Stimulated activated CD4-positive, alpha-beta T cell treated with anti-CD3 and anti-CD28 coated beads, Interleukin-4, amount 100 ng/mL, for 24 hours (primary cell): ENCODE data around the gene SCARB1.
"Not testable (repeated sequence)": the region's sequence is repeated elsewhere in the genome, so short reads cannot be mapped to it uniquely, and the experiment has no call there.

ENCODE experiments used
- DNase-seq: peaks from one replicate; pipeline ENCODE4 v3.0.0-alpha.2; 2020

SCARB1 gene

DNA sequence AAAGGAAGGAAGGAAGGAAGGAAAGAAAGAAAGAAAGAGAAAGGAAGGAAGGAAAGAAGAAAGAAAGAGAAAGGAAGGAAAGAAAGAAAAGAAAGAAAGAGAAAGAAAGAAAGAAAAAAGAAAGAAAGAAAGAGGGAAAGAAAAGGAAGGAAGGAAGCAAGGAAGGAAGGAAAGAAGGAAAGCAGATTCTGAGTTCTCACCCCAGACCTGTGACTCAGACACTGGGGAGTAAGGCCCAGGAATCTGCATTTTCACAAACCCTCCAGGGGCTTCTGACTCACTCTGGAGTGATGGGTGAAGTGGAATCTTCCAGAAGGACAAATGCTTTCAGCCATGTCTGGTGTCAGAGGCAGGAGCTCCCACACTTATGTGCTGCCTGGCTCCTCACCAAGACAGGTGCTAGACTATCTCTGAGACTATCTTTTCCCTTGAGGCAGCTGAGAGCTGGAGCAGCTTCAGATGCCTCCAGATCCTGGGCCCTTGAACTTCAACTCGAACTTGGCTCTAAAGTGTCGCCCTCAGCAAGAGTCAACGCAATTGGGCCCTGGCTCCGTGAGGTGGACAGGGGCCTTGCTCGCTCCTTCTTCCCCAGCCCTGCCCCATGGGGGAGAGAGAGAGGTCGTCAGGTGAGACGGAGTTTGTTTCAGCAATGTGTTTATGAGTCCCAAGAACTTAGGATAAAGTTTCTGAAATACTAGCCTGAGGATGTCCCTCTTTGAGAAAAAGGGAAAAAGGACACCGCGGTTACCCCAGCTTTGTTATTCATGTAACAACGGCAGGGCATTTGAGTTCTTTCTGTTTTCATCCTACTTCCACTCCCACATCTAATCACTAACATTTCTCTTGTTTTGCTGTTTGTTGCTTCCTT lies 19.8 kb upstream of the SCARB1 start:
- no peak for DNase-seq

- no peak for DNase-seq
Observed at GRCh38 chr12:124881123-124881522, 17.5 kb upstream of the SCARB1 start.

DNA sequence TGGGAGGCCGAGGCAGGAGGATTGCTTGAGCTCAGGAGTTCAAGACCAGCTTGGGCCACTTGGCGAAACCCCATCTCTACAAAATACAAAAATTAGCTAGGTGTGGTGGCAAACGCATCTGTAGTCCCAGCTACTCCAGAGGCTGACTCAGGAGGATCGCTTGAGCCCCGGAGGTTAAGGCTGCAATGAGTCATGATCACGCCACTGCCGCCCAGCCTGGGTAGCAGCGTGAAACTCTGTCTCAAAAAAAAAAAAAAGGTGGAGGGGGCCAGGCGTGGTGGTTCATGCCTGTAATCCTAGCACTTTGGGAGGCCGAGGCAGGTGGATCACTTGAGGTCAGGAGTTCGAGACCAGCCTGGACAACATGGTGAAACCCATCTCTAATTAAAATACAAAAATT lies 16.7 kb upstream of the SCARB1 start:
- not testable (repeated sequence) for DNase-seq

DNA sequence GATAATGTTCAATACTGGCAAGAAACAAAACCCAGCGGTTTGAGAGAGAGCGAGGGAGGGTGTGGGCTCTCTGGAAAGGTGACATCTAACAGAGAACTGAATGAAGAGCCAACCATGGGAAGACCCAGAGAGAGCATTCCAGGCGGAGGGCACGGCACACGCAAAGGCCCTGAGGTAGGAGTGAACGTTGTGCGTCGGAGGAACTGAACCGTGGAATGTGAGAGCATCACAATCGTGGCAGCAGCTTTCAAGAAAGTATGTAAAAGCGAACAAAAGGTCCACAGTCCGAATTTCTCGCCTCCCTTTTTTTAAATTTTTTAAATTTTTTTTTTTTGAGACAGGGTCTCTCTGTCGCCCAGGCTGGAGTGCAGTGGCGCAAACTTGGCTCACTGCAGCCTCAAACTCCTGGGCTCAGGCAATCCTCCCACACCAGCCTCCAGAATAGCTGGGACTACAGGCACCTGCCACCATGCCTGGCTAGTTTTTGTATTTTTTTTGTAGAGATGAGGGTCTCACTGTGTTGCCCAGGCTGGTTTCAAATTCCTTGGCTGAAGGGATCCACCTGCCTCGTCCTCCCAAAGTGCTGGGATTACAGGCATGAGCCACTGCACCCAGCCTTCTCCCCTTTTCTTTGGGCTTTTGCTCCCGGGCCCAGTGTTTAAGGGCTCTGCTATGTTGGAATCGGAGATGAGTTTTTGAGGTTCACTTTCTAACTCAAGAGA lies 15.3 kb upstream of the SCARB1 start:
- no peak for DNase-seq

- no peak for DNase-seq
Observed at GRCh38 chr12:124877423-124877822, 13.8 kb upstream of the SCARB1 start.

DNA sequence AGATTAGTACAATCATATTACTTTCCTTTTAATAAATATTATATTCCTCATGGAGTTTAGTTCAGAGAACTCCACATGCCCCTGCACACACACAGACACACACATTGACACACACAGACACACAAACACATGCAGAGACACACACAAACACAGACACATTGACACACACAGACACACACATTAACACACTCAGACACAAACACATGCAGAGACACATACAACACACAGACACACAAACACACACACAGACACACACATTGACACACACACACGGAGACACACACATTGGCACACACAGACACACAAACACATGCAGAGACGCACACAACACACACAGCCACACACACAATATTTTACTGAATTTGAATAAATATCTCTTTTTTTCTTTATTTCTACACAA lies 12.5 kb upstream of the SCARB1 start:
- DNase-seq = no peak

DNA sequence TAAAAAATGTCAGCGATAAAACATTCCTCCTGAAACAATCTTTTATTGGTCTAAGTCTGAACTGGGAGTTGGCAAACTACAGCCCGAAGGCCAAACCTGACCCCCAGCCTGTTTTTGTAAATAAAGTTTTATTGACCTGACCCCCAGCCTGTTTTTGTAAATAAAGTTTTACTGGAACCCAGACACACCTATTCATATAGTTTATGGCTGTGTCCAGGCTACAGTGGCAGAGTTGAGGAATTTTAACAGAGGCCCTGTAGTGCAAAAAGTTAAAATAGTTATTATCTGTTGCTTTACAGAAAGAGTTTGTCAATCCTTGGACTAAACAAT lies 12.1 kb upstream of the SCARB1 start:
- DNase-seq = no peak

DNA sequence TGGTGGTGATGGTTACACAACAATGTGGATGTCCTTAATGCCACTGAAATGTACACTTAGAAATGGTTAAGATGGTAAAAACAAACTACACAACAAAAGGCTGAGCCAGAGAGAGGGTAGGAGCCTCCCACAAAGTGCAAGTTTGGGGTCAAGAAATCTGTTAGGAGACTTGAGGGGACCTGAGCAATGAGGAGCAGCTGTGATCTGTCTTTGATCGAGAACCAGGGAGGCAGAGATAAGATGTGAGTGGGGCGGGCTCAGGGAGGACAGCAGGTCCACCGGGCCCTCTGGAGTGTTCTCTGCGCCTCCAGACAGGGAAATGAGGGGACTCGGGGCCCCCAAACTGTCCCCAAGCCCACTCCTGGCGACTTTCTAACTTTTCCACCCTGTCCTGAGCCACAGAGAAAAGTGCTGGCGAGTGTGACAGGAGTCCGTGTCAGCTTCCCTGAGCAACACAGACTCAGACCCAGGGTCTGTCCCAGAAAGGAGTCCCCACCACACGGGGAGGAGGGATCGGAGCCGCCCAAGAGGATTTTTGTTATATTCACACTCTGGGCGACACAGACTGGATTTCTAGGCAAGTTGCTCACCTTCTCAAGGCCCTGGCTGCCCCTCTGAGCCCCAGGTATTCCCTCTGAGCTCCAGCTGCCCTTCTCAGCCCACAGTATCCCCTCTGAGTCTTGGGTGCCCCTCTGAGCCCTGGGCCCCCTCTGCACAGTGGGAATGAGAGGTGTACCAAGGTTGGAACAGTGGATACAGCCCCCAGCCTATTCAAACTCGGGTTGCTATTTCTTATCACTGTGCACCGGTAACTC lies 11.5 kb upstream of the SCARB1 start:
- DNase-seq = no peak

DNA sequence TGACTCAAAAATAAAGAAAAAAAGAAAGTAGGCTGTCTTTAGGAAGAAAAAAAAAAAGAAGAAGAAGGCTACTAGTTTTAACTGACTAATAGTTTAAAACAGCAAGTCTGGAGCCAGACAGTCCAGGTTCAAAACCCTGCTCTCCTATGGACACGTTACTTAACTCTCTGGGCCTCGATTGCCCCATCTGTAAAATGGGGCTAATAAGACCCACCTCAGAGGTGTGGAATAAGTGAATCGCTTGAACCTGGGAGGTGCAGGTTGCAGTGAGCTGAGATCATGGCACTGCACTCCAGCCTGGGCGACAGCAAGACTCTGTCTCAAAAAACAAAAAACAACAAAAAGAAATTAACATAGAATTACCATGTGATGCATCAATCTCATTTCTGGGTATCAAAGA lies 10.5 kb upstream of the SCARB1 start:
- no peak for DNase-seq

- no peak for DNase-seq
Observed at GRCh38 chr12:124872068-124872719, 8.5 kb upstream of the SCARB1 start.

- no peak for DNase-seq
Observed at GRCh38 chr12:124871297-124871696, 7.6 kb upstream of the SCARB1 start.

DNA sequence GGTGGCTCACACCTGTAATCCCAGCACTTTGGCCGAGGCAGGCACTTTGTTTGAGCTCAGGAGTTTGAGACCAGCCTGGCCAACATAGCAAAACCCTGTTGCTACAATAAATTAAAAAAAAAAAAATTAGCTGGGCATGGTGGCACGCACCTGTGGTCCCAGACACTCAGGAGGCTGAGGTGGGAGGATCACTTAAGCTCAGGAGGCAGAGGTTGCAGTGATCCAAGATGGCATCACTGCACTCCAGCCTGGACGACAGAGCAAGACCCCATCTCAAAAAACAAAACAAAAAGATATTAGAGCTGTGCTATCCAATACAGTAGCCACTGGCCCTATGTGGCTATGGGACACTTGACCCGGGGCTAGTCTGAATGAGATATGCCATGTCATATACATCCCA lies 6.9 kb upstream of the SCARB1 start:
- no peak for DNase-seq

- no peak for DNase-seq
Observed at GRCh38 chr12:124869059-124869665, 5.5 kb upstream of the SCARB1 start.

DNA sequence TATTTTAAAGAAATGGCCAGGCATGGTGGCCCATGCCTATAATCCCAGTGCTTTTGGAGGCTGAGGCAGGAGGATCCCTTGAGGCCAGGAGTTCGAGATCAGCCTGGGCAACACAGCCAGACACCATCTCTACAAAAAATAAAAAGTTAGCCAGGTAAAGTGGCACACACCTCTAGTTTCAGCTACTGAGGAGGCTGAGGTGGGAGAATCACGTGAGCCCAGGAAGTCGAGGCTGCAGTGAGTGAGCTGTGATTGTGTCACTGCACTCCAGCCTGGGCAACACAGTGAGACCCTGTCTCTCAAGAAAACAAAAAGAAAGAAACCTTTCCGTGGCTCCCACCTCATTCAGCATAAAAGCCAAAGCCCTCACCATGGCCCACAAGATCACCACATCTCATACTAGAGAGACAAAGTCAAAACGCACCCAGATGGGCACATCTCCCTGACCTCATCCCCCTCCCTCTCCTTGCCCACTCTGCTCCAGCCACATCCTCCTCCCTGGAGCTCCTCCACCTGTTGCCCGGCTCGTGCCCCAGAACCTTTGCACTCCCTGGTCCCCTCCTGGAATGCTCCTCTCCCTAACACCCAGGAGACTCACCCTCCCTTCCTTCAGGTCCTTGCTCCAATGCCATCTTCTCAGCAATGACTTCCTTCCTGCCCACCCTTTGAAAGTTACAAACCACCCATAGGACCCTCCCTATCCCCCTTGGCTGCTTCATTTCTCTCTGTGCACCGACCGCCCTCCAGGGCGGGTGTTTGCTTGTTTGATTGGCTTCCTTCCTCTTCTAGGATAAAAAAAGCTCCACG lies 4.8 kb upstream of the SCARB1 start:
- no peak for DNase-seq

GRCh38 chr12:124867401-124867930 lies 3.8 kb upstream of the SCARB1 start:
- DNase-seq = no peak

- DNase-seq = no peak
Observed at GRCh38 chr12:124866883-124867400, 3.3 kb upstream of the SCARB1 start.

DNA sequence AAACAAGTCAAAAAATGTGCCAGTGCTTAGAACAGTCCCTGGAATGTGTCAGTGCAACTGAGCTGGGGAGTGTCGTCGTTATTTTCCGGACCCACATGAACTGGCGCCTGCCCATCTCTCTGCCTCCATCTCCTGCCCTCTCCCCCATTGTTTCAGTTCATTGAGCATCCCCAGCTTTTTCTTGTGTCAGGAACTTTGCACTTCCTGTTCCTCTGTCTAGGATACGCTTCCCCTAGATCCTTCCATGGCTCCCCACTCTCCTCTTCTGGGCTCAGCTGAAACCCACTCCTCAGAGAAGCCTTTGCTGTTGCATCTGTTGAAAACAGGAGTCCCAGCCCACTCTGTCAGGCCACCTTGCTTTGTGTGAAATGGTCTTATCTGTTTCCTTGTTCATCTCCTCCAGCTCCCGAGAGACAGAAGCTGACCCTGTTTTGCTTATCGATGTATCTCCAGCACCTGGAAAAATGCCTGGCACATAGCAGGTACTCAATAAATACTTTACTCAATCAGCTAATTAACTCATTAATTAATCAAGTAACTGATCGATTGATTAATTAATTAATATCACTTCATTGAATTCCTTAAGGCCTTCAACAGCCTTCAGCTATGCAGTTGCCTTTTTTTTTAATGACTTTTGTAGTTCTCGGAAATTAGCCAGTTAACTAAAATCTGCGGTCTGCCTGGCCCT lies 2.7 kb upstream of the SCARB1 start:
- DNase-seq = no peak

GRCh38 chr12:124865728-124866127 lies 2.1 kb upstream of the SCARB1 start:
- no peak for DNase-seq

- DNase-seq = no peak
Observed at GRCh38 chr12:124864326-124864752, 675 bp upstream of the SCARB1 start.

- no peak for DNase-seq
Observed at GRCh38 chr12:124862768-124863415, 772 bp downstream of the SCARB1 start.
